ENCODE results near the gene RHOF.
A peak's percentile ranks its signal among the peaks of the same experiment; 100 is the strongest.

DNA sequence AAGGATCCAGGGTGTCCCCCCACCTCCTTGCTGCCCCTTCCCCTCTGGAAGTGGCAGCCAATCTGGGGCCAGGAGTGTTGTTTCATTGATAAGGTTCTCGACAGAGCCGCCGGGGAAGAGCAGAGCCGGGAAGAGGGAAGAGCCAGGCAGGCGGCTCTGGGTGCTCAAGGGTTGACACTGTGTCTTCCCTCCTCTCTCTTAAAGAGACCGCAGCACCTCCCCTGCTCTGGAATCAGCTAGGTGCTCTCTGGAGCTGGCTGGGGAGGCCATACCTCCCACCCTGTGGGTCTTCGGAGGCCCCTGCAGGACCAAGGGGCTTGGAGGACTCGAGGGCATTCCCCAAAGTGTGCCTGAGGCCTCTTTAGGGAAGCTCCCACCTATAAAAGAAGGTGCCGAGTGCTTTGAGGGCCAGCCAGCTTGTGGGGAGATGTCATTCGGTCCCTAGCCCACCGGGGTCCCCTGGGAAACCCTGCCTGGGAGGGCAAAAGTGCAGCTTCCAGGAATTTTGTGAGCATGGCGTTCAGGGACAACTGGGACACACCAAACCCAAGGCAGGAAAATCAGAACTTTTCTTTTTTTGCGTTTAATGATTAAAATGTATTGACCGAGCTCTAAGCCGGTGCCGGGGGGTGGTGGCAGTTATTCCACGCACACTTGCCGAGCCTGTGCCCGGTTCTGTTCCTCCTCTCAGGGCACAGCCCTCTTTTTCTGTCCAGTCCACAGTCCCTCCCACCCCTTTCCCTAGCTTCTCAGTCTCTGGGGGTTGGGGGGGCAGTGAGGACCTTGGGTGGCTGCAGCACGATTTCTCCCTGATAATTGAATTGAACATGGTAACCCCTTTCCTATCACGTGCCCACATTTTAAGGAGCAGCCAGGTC lies 13.3 kb upstream of the RHOF start:
- peak; percentile 47 for TF ChIP-seq YY1 (IDR thresholded peaks at IDR 0.05)
- TF ChIP-seq, protein P1, sequence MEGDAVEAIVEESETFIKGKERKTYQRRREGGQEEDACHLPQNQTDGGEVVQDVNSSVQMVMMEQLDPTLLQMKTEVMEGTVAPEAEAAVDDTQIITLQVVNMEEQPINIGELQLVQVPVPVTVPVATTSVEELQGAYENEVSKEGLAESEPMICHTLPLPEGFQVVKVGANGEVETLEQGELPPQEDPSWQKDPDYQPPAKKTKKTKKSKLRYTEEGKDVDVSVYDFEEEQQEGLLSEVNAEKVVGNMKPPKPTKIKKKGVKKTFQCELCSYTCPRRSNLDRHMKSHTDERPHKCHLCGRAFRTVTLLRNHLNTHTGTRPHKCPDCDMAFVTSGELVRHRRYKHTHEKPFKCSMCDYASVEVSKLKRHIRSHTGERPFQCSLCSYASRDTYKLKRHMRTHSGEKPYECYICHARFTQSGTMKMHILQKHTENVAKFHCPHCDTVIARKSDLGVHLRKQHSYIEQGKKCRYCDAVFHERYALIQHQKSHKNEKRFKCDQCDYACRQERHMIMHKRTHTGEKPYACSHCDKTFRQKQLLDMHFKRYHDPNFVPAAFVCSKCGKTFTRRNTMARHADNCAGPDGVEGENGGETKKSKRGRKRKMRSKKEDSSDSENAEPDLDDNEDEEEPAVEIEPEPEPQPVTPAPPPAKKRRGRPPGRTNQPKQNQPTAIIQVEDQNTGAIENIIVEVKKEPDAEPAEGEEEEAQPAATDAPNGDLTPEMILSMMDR (IDR thresholded peaks at IDR 0.05; ENCODE audit: low read depth, low read length, missing input control): no peak
- TF ChIP-seq, protein P2, sequence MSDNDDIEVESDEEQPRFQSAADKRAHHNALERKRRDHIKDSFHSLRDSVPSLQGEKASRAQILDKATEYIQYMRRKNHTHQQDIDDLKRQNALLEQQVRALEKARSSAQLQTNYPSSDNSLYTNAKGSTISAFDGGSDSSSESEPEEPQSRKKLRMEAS (IDR thresholded peaks at IDR 0.05): no peak
- TF ChIP-seq GABPA (IDR thresholded peaks at IDR 0.05 in 1 of 2, conservative IDR thresholded peaks at IDR 0.05 in 1 of 2): no peak
